ENCODE measurements around the gene BOD1L1. TPM values are rescaled to one million over a fixed set of nuclear protein-coding genes. Genes with fewer than 3 reads are reported as not detected.

BOD1L1 gene
- polyA plus RNA-seq, 1 donor, result 37.3 TPM

- H3K36me3 ChIP-seq (ENCODE audit: control insufficient read depth, insufficient read depth, low read length), result no peaks in the 10 kb centered on the region
- WGBS (ENCODE audit: insufficient coverage, low lambda C conversion rate), result no CpG with 5 or more reads among the region's 36 CpGs
- H3K4me1 ChIP-seq (ENCODE audit: control insufficient read depth, insufficient read depth, low read length), result peaks cover 4% of the 10 kb centered on the region
- H3K27ac ChIP-seq (ENCODE audit: low read length), result no peak overlapping the region
- no peak overlapping the region for H3K4me3 ChIP-seq (ENCODE audit: low read length)
- no peak for DNase-seq
- peaks cover 86% of the 10 kb centered on the region for H3K27me3 ChIP-seq (ENCODE audit: control insufficient read depth, insufficient read depth, low read length)
- peaks cover 21% of the 10 kb centered on the region for H3K9me3 ChIP-seq (ENCODE audit: control insufficient read depth, low read depth, low read length)
Measured at GRCh38 chr4:13524504-13525243, 102.9 kb downstream of the BOD1L1 start.

GRCh38 chr4:13523591-13524503 lies 103.7 kb downstream of the BOD1L1 start:
- peaks cover 79% of the 10 kb centered on the region for H3K27me3 ChIP-seq (ENCODE audit: control insufficient read depth, insufficient read depth, low read length)
- no peak overlapping the region for H3K4me3 ChIP-seq (ENCODE audit: low read length)
- no peaks in the 10 kb centered on the region for H3K36me3 ChIP-seq (ENCODE audit: control insufficient read depth, insufficient read depth, low read length)
- no CpG with 5 or more reads among the region's 59 CpGs for WGBS (ENCODE audit: insufficient coverage, low lambda C conversion rate)
- no peak for DNase-seq
- peaks cover 21% of the 10 kb centered on the region for H3K9me3 ChIP-seq (ENCODE audit: control insufficient read depth, low read depth, low read length)
- H3K27ac ChIP-seq (ENCODE audit: low read length), result no peak overlapping the region
- peaks cover under 1% of the 10 kb centered on the region for H3K4me1 ChIP-seq (ENCODE audit: control insufficient read depth, insufficient read depth, low read length)

GRCh38 chr4:13523105-13523477 lies 104.4 kb downstream of the BOD1L1 start:
- Histone ChIP-seq H3K27me3 (ENCODE audit: control insufficient read depth, insufficient read depth, low read length) (peaks cover 76% of the 10 kb centered on the region), H3K4me1 (ENCODE audit: control insufficient read depth, insufficient read depth, low read length) (no peaks in the 10 kb centered on the region), H3K9me3 (ENCODE audit: control insufficient read depth, low read depth, low read length) (peaks cover 21% of the 10 kb centered on the region), H3K4me3 (ENCODE audit: low read length) (no peak overlapping the region), H3K27ac (ENCODE audit: low read length) (no peak overlapping the region), H3K36me3 (ENCODE audit: control insufficient read depth, insufficient read depth, low read length) (no peaks in the 10 kb centered on the region)
- WGBS (ENCODE audit: insufficient coverage, low lambda C conversion rate), result 0% methylated on average over 3 of the region's 17 CpGs
- no peak for DNase-seq

- H3K4me3 ChIP-seq (ENCODE audit: low read length), result no peak overlapping the region
- H3K36me3 ChIP-seq (ENCODE audit: control insufficient read depth, insufficient read depth, low read length), result no peaks in the 10 kb centered on the region
- H3K27me3 ChIP-seq (ENCODE audit: control insufficient read depth, insufficient read depth, low read length), result peaks cover 70% of the 10 kb centered on the region
- no peak for DNase-seq
- no peaks in the 10 kb centered on the region for H3K4me1 ChIP-seq (ENCODE audit: control insufficient read depth, insufficient read depth, low read length)
- no CpG with 5 or more reads among the region's 49 CpGs for WGBS (ENCODE audit: insufficient coverage, low lambda C conversion rate)
- H3K27ac ChIP-seq (ENCODE audit: low read length), result no peak overlapping the region
- H3K9me3 ChIP-seq (ENCODE audit: control insufficient read depth, low read depth, low read length), result peaks cover 21% of the 10 kb centered on the region
Measured at GRCh38 chr4:13522282-13523104, 105.0 kb downstream of the BOD1L1 start.

GRCh38 chr4:13521047-13521446 lies 106.5 kb downstream of the BOD1L1 start:
- Histone ChIP-seq H3K9me3 (ENCODE audit: control insufficient read depth, low read depth, low read length) (peaks cover 21% of the 10 kb centered on the region), H3K27me3 (ENCODE audit: control insufficient read depth, insufficient read depth, low read length) (peaks cover 62% of the 10 kb centered on the region), H3K27ac (ENCODE audit: low read length) (no peak overlapping the region), H3K4me1 (ENCODE audit: control insufficient read depth, insufficient read depth, low read length) (no peaks in the 10 kb centered on the region), H3K36me3 (ENCODE audit: control insufficient read depth, insufficient read depth, low read length) (no peaks in the 10 kb centered on the region), H3K4me3 (ENCODE audit: low read length) (no peak overlapping the region)
- WGBS (ENCODE audit: insufficient coverage, low lambda C conversion rate), result no CpG with 5 or more reads among the region's 2 CpGs
- DNase-seq, result no peak

Other genes with a start within 250 kb of the BOD1L1 start
- gene RAB28, start 143.4 kb downstream of the BOD1L1 start, polyA plus RNA-seq, result 18.4 TPM
- 1.7 TPM for gene NKX3-2, start 83.2 kb downstream of the BOD1L1 start, polyA plus RNA-seq